ENCODE measurements around the gene CTLA4. TPM values are rescaled to one million over a fixed set of nuclear protein-coding genes. Genes with fewer than 3 reads are reported as not detected.

CTLA4 gene
- total and polyA plus RNA-seq, 2 of the 4 experiments (the other 2 are of a cell fraction) = not detected

GRCh38 chr2:203818656-203819055, 48.9 kb upstream of the CTLA4 start (continued):
- TF ChIP-seq SMC3 (IDR thresholded peaks at IDR 0.05; ENCODE audit: low read depth, low read length) (no peak), POLR2A (IDR thresholded peaks at IDR 0.05; ENCODE audit: low read depth, low read length) (no peak), RCOR1 (IDR thresholded peaks at IDR 0.05; ENCODE audit: insufficient replicate concordance, low read length) (no peak), MXI1 (IDR thresholded peaks at IDR 0.05; ENCODE audit: borderline replicate concordance, low read depth, low read length) (no peak), NFE2L2 (IDR thresholded peaks at IDR 0.05; ENCODE audit: low read depth, low read length) (no peak)

GRCh38 chr2:203819434-203820133, 48.0 kb upstream of the CTLA4 start:
- Histone ChIP-seq H3K9me3 (ENCODE audit: control insufficient read depth, insufficient read depth, low read length) (no peaks in the 10 kb centered on the region), H2BK5ac (ENCODE audit: low read depth, low read length, poor library complexity, severe bottlenecking) (no peak overlapping the region), H4K5ac (ENCODE audit: low read depth, low read length) (no peak overlapping the region), H3K9me1 (ENCODE audit: insufficient read depth, low read length) (no peaks in the 10 kb centered on the region), H2AK5ac (ENCODE audit: low read depth, low read length) (no peak overlapping the region), H2AFZ (replicated peaks; ENCODE audit: low read length, poor library complexity) (no peak overlapping the region), H3K4me2 (ENCODE audit: low read depth, low read length) (no peak overlapping the region), H2BK20ac (ENCODE audit: low read depth, low read length) (no peak overlapping the region), H4K91ac (ENCODE audit: insufficient read depth, low read depth, low read length) (no peak overlapping the region), H3K9ac (ENCODE audit: low read depth, low read length) (no peak overlapping the region), H3K4ac (ENCODE audit: low read depth, low read length) (no peak overlapping the region), H3K4me1 (ENCODE audit: control insufficient read depth, insufficient read depth, low read length) (no peaks in the 10 kb centered on the region), H3K18ac (ENCODE audit: low read depth, low read length) (no peak overlapping the region), H4K20me1 (ENCODE audit: insufficient read depth, low read length) (no peaks in the 10 kb centered on the region), H3K4me3 (ENCODE audit: insufficient read depth, low read depth, low read length) (no peak overlapping the region), H3K27me3 (ENCODE audit: control insufficient read depth, insufficient read depth, low read length) (peaks cover 30% of the 10 kb centered on the region), H3K14ac (replicated peaks; ENCODE audit: low read depth, low read length) (no peak overlapping the region), H3K27ac (ENCODE audit: insufficient read depth, low read length) (no peak overlapping the region), H3K36me3 (ENCODE audit: control insufficient read depth, insufficient read depth, low read length) (no peaks in the 10 kb centered on the region), H3K23ac (ENCODE audit: low read depth, low read length) (no peak overlapping the region), H4K8ac (ENCODE audit: low read depth in 2 of 2, low read length in 2 of 2) (no peak overlapping the region), H2AK9ac (replicated peaks; ENCODE audit: low read depth, low read length, poor library complexity) (no peak overlapping the region), H2BK15ac (ENCODE audit: low read depth, low read length) (no peak overlapping the region), H2BK120ac (ENCODE audit: low read depth, low read length) (no peak overlapping the region), H3K79me1 (ENCODE audit: low read depth in 1 of 2, low read length in 2 of 2) (no peaks in the 10 kb centered on the region), H3K56ac (ENCODE audit: extremely low read depth, insufficient read depth, low read length) (no peak overlapping the region)
- dilution Hi-C loops (cut with HindIII; ENCODE audit: low sequenced_read_pairs, unreplicated experiment) = loop anchor here (25.0 kb wide), 1 partner anchor 307 kb away; no protein-coding TSS in a partner anchor
- CTCF ChIA-PET = no interaction called here
- ATAC-seq (ENCODE audit: low read depth) = no peak
- no peak for TF ChIP-seq MAFK (IDR thresholded peaks at IDR 0.05; ENCODE audit: low read depth, low read length)
- no peak for TF ChIP-seq RCOR1 (IDR thresholded peaks at IDR 0.05; ENCODE audit: insufficient replicate concordance, low read length)
- no peak for DNase-seq
- intact Hi-C loops (cut with micrococcal nuclease) = loop anchor here (5.0 to 10.0 kb wide), 3 partner anchors 88 to 495 kb away; partner anchors contain the start of gene ABI2
- POLR2A ChIA-PET (ENCODE audit: unreplicated experiment) = no interaction called here
- no TSS peak for BruUV-seq (replicated peaks)
- 51% methylated on average over 3 of the region's 14 CpGs; no CpG with 5 or more reads in 1 of the 2 experiments for WGBS, 2 experiments (ENCODE audit: extremely low coverage in 2 of 2, insufficient read length in 1 of 2)
- in situ Hi-C loops (cut with MboI; ENCODE audit: low sequenced_read_pairs) = loop anchor here (25.0 kb wide), 1 partner anchor 582 kb away; the partner anchor contains the start of gene CYP20A1
